Liver (tissue), 9 donors: Measurements from ENCODE around the gene WDR86. TPM values are rescaled to one million over a fixed set of nuclear protein-coding genes. Genes with fewer than 3 reads are reported as not detected.
A peak's percentile ranks its signal among the peaks of the same experiment; 100 is the strongest.

ENCODE experiments used
- DNase-seq: peaks from one replicate; pipeline ENCODE4 v3.0.0-alpha.2; 2017; ENCODE audit warnings: low spot score
- H3K27ac ChIP-seq, 2 donors: one replicate each; pipeline ENCODE4 v1.7.0; 2013; ENCODE audit warnings: inconsistent platforms in 2 of 2, low read length in 2 of 2, control low read depth in 1 of 2, low read depth in 1 of 2, mild to moderate bottlenecking in 1 of 2
- H3K27me3 ChIP-seq, 4 donors: one replicate each; pipeline versions ENCODE4 v1.6.1 to v1.7.0; 2013; ENCODE audit warnings: low read length in 3 of 4, inconsistent platforms in 1 of 4, mild to moderate bottlenecking in 1 of 4, moderate library complexity in 1 of 4; ENCODE audit not compliant: control insufficient read depth in 4 of 4, insufficient read depth in 4 of 4
- H3K36me3 ChIP-seq, 4 donors: one replicate each; pipeline versions ENCODE4 v1.6.1 to v1.7.0; 2013; ENCODE audit warnings: low read length in 3 of 4, mild to moderate bottlenecking in 3 of 4, low read depth in 1 of 4, moderate library complexity in 1 of 4; ENCODE audit not compliant: control insufficient read depth in 4 of 4, insufficient read depth in 3 of 4
- H3K4me1 ChIP-seq, 4 donors: one replicate each; pipeline versions ENCODE4 v1.6.1 to v1.7.0; 2013; ENCODE audit warnings: low read length in 3 of 4, mild to moderate bottlenecking in 3 of 4, moderate library complexity in 1 of 4; ENCODE audit not compliant: control insufficient read depth in 4 of 4, insufficient read depth in 4 of 4
- H3K4me3 ChIP-seq, 3 donors: one replicate each; pipeline versions ENCODE4 v1.6.1 to v1.7.0; 2013; ENCODE audit warnings: low read length in 3 of 3, control low read depth in 1 of 3, low read depth in 1 of 3, mild to moderate bottlenecking in 1 of 3
- H3K9ac ChIP-seq, 2 donors: one replicate each; pipeline ENCODE4 v1.7.0; 2013; ENCODE audit warnings: low read length in 2 of 2, mild to moderate bottlenecking in 2 of 2, moderate library complexity in 2 of 2, control low read depth in 1 of 2, low read depth in 1 of 2
- H3K9me3 ChIP-seq, 4 donors: one replicate each; pipeline versions ENCODE4 v1.6.1 to v1.7.0; 2013; ENCODE audit warnings: low read length in 3 of 4; ENCODE audit not compliant: control insufficient read depth in 4 of 4
- EGR1 ChIP-seq, 2 donors: IDR thresholded peaks; 2 replicates each; pipeline ENCODE4 v1.6.1; 2016 to 2018; ENCODE audit warnings: antibody characterized with exemption in 2 of 2, low read depth in 2 of 2
- FOXA1 ChIP-seq: IDR thresholded peaks from 2 replicates; pipeline ENCODE4 v1.6.1; 2016; ENCODE audit warnings: antibody characterized with exemption
- FOXA2 ChIP-seq: IDR thresholded peaks from 2 replicates; pipeline ENCODE4 v1.6.1; 2016; ENCODE audit warnings: antibody characterized with exemption
- GABPA ChIP-seq, 2 donors: IDR thresholded peaks in 1 of 2; conservative IDR thresholded peaks in 1 of 2; 2 replicates each; pipeline ENCODE4 v1.6.1; 2016; ENCODE audit warnings: antibody characterized with exemption in 2 of 2, mild to moderate bottlenecking in 1 of 2, moderate library complexity in 1 of 2
- HNF4A ChIP-seq, 2 donors: conservative IDR thresholded peaks; 2 replicates each; pipeline ENCODE4 v1.6.1; 2016; ENCODE audit warnings: antibody characterized with exemption in 2 of 2, mild to moderate bottlenecking in 2 of 2
- HNF4G ChIP-seq: IDR thresholded peaks from 2 replicates; pipeline ENCODE4 v1.6.1; 2016; ENCODE audit warnings: antibody characterized with exemption
- JUND ChIP-seq, 2 donors: IDR thresholded peaks; 2 replicates each; pipeline ENCODE4 v1.6.1; 2016; ENCODE audit warnings: antibody characterized with exemption in 2 of 2
- NR2F2 ChIP-seq: IDR thresholded peaks from 2 replicates; pipeline ENCODE4 v1.6.1; 2016; ENCODE audit warnings: antibody characterized with exemption
- RXRA ChIP-seq, 2 donors: IDR thresholded peaks; 2 replicates each; pipeline ENCODE4 v1.6.1; 2017 to 2018; ENCODE audit warnings: antibody characterized with exemption in 2 of 2, mild to moderate bottlenecking in 1 of 2
- SP1 ChIP-seq: IDR thresholded peaks from 2 replicates; pipeline ENCODE4 v1.6.1; 2018; ENCODE audit warnings: antibody characterized with exemption, mild to moderate bottlenecking
- YY1 ChIP-seq: IDR thresholded peaks from 2 replicates; pipeline ENCODE4 v1.6.1; 2016; ENCODE audit warnings: antibody characterized with exemption, mild to moderate bottlenecking
- WGBS: extraction: QIAGEN DNeasy Blood & Tissue Kit; methylation state at CpG from one replicate; pipeline ENCODE4 v1.1.7; 2013; 5-methylcytosine and 5-hydroxymethylcytosine counted together
- polyA plus RNA-seq, 2 donors: library from polyadenylated mRNA; stranded (reverse) in 1 of 2; unstranded in 1 of 2; fragments of 200-250 nt in 1 of 2; fragments of >200 nt in 1 of 2; fragmentation: Nextera tagmentation in 1 of 2; extraction: Ambion mirVana in 1 of 2; gene quantifications; one replicate each; pipeline versions ENCODE4 v1.2.1 to v1.2.3, GENCODE V29; 2013 to 2015
- total RNA-seq, 2 donors: library from RNA; depleted of rRNA; stranded (reverse); fragments of >200 nt; gene quantifications; one replicate each; pipeline ENCODE4 v1.2.3, GENCODE V29; 2014
- TF ChIP-seq, protein P1 (sequence below): fragments of 150-350 bp; IDR thresholded peaks from 2 replicates; pipeline ENCODE4 v1.5.1; 2017; ENCODE audit warnings: improper control_type of control experiment, low read depth, low read length; ENCODE audit not compliant: missing input control
- TF ChIP-seq, protein P2 (sequence below): IDR thresholded peaks from 2 replicates; pipeline ENCODE4 v1.6.1; 2016; ENCODE audit warnings: antibody characterized with exemption
- TF ChIP-seq, protein P3 (sequence below): IDR thresholded peaks from 2 replicates; pipeline ENCODE4 v1.6.1; 2016; ENCODE audit warnings: antibody characterized with exemption
- TF ChIP-seq, protein P4 (sequence below): IDR thresholded peaks from 2 replicates; pipeline ENCODE4 v1.6.1; 2016; ENCODE audit warnings: antibody characterized with exemption
- TF ChIP-seq, protein P5 (sequence below): IDR thresholded peaks from 2 replicates; pipeline ENCODE4 v1.6.1; 2016; ENCODE audit warnings: antibody characterized with exemption, mild to moderate bottlenecking
- donor health status: healthy.
- donor health status: healthy.
- donor health status: healthy.
- donor health status: healthy.
- donor health status: healthy.

WDR86 gene
- total and polyA plus RNA-seq, 4 donors: 0.35 to 4.9 (median 0.77) TPM

DNA sequence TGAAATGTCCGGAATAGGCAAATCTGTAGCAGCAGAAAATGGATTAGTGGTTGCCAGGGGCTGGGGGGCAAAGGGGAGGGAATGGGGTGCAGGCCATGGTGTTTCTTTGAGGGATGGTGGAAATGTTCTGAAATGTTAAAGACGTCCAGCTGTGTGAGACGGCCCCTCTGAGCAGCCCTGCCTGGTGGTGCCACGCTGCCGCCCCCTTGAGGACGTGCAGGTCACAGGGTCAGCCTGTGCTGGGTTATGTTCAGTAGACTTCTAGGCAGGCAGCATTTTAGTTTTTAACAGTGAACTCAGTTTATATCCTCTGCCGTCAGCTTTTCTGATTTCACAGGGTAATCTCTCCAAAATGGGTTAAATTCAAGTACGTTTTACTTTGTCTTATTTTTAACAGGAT is 58.8 kb downstream of the WDR86 start:
- Histone ChIP-seq H3K27me3 (no peaks in the 10 kb centered on the region), H3K36me3 (peaks cover 6 to 45% (median 37%) of the 10 kb centered on the region in 4 donors), H3K9me3 (no peaks in the 10 kb centered on the region), H3K9ac (no peak overlapping the region), H3K4me1 (peaks cover under 1 to 19% (median 9%) of the 10 kb centered on the region in 4 donors), H3K27ac (no peak overlapping the region), H3K4me3 (no peak overlapping the region)
- 58% methylated on average over 8 of the region's 8 CpGs for WGBS
- TF ChIP-seq, protein P1, sequence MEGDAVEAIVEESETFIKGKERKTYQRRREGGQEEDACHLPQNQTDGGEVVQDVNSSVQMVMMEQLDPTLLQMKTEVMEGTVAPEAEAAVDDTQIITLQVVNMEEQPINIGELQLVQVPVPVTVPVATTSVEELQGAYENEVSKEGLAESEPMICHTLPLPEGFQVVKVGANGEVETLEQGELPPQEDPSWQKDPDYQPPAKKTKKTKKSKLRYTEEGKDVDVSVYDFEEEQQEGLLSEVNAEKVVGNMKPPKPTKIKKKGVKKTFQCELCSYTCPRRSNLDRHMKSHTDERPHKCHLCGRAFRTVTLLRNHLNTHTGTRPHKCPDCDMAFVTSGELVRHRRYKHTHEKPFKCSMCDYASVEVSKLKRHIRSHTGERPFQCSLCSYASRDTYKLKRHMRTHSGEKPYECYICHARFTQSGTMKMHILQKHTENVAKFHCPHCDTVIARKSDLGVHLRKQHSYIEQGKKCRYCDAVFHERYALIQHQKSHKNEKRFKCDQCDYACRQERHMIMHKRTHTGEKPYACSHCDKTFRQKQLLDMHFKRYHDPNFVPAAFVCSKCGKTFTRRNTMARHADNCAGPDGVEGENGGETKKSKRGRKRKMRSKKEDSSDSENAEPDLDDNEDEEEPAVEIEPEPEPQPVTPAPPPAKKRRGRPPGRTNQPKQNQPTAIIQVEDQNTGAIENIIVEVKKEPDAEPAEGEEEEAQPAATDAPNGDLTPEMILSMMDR: peak; percentile 8
- TF ChIP-seq, protein P2, sequence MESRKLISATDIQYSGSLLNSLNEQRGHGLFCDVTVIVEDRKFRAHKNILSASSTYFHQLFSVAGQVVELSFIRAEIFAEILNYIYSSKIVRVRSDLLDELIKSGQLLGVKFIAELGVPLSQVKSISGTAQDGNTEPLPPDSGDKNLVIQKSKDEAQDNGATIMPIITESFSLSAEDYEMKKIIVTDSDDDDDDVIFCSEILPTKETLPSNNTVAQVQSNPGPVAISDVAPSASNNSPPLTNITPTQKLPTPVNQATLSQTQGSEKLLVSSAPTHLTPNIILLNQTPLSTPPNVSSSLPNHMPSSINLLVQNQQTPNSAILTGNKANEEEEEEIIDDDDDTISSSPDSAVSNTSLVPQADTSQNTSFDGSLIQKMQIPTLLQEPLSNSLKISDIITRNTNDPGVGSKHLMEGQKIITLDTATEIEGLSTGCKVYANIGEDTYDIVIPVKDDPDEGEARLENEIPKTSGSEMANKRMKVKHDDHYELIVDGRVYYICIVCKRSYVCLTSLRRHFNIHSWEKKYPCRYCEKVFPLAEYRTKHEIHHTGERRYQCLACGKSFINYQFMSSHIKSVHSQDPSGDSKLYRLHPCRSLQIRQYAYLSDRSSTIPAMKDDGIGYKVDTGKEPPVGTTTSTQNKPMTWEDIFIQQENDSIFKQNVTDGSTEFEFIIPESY: no peak
- peak; percentile 47 for DNase-seq

DNA sequence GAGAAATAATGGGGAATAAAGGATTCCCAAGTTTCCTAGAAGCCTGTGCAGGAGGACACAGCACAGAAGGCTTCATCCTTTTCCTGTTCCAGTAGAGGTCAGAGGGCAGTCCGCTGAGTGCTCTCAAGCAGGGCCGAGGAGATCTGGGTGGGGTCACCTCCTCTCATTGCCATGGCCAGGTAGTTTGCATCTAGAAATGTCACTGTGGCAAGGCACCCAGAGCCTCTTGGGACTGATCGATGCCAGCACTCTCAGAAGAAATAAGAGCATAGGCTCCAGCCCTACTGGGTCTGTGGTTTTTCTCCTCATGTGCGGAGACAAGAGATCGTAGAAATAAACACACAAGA is 60.4 kb downstream of the WDR86 start:
- H3K36me3 ChIP-seq: peaks cover 4 to 38% (median 31%) of the 10 kb centered on the region in 4 donors
- H3K27me3 ChIP-seq: no peaks in the 10 kb centered on the region
- H3K4me3 ChIP-seq: peak overlapping the region; percentile 14 to 49 (median 24)
- DNase-seq: no peak
- peak overlapping the region; percentile 87 to 94 for H3K27ac ChIP-seq
- 54% methylated on average over 5 of the region's 5 CpGs for WGBS
- H3K9ac ChIP-seq: peak overlapping the region; percentile 42 to 85
- no peak for TF ChIP-seq YY1
- no peak for TF ChIP-seq GABPA (IDR thresholded peaks at IDR 0.05 in 1 of 2, conservative IDR thresholded peaks at IDR 0.05 in 1 of 2)
- TF ChIP-seq SP1: no peak
- TF ChIP-seq FOXA1: no peak
- no peak for TF ChIP-seq HNF4A (conservative IDR thresholded peaks at IDR 0.05)
- TF ChIP-seq JUND (IDR thresholded peaks at IDR 0.05): no peak
- TF ChIP-seq, protein P3, sequence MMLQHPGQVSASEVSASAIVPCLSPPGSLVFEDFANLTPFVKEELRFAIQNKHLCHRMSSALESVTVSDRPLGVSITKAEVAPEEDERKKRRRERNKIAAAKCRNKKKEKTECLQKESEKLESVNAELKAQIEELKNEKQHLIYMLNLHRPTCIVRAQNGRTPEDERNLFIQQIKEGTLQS: no peak
- TF ChIP-seq, protein P4, sequence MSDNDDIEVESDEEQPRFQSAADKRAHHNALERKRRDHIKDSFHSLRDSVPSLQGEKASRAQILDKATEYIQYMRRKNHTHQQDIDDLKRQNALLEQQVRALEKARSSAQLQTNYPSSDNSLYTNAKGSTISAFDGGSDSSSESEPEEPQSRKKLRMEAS: no peak
- TF ChIP-seq EGR1 (IDR thresholded peaks at IDR 0.05; ENCODE audit: low read depth in 2 of 2): no peak
- TF ChIP-seq, protein P1: no peak
- no peak for TF ChIP-seq HNF4G
- TF ChIP-seq, protein P5, sequence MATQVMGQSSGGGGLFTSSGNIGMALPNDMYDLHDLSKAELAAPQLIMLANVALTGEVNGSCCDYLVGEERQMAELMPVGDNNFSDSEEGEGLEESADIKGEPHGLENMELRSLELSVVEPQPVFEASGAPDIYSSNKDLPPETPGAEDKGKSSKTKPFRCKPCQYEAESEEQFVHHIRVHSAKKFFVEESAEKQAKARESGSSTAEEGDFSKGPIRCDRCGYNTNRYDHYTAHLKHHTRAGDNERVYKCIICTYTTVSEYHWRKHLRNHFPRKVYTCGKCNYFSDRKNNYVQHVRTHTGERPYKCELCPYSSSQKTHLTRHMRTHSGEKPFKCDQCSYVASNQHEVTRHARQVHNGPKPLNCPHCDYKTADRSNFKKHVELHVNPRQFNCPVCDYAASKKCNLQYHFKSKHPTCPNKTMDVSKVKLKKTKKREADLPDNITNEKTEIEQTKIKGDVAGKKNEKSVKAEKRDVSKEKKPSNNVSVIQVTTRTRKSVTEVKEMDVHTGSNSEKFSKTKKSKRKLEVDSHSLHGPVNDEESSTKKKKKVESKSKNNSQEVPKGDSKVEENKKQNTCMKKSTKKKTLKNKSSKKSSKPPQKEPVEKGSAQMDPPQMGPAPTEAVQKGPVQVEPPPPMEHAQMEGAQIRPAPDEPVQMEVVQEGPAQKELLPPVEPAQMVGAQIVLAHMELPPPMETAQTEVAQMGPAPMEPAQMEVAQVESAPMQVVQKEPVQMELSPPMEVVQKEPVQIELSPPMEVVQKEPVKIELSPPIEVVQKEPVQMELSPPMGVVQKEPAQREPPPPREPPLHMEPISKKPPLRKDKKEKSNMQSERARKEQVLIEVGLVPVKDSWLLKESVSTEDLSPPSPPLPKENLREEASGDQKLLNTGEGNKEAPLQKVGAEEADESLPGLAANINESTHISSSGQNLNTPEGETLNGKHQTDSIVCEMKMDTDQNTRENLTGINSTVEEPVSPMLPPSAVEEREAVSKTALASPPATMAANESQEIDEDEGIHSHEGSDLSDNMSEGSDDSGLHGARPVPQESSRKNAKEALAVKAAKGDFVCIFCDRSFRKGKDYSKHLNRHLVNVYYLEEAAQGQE: no peak
- no peak for TF ChIP-seq RXRA (IDR thresholded peaks at IDR 0.05)
- TF ChIP-seq FOXA2: no peak
- TF ChIP-seq, protein P2: no peak
- TF ChIP-seq NR2F2: no peak
- peaks cover 2 to 25% (median 13%) of the 10 kb centered on the region in 4 donors for H3K4me1 ChIP-seq
- H3K9me3 ChIP-seq: no peaks in the 10 kb centered on the region
